Sigmoid colon (tissue), 4 donors: ENCODE measurements around the gene TLR10.

Experiments
- CTCF ChIP-seq, 4 experiments: fragments of 450-650 bp in 3 of 4; fragments of 200-600 bp in 1 of 4; IDR thresholded peaks; one replicate each; pipeline ENCODE4 v1.5.1; 2016 to 2019; ENCODE audit warnings: antibody characterized with exemption in 4 of 4, mild to moderate bottlenecking in 3 of 4, moderate library complexity in 2 of 4
- EP300 ChIP-seq, 4 donors: sonication (generic); formaldehyde crosslinking; IDR thresholded peaks; one replicate each; pipeline ENCODE4 v1.6.1; 2017; ENCODE audit warnings: antibody characterized with exemption in 4 of 4
- POLR2A ChIP-seq, 2 donors: fragments of 450-650 bp; IDR thresholded peaks; one replicate each; pipeline ENCODE4 v1.6.1; 2016; ENCODE audit warnings: antibody characterized with exemption in 2 of 2, mild to moderate bottlenecking in 2 of 2, moderate library complexity in 2 of 2

GRCh38 chr4:38774181-38774955, 8.4 kb downstream of the TLR10 start:
- TF ChIP-seq POLR2A (IDR thresholded peaks at IDR 0.05) = no peak
- TF ChIP-seq CTCF (IDR thresholded peaks at IDR 0.05) = no peak
- no peak for TF ChIP-seq EP300 (IDR thresholded peaks at IDR 0.05)
